ENCODE data around the gene ARHGAP26. TPM values are rescaled to one million over a fixed set of nuclear protein-coding genes. Genes with fewer than 3 reads are reported as not detected.
A peak's percentile ranks its signal among the peaks of the same experiment; 100 is the strongest.

Gene ARHGAP26
- total and polyA plus RNA-seq, 4 experiments from 2014 or later = 2.0 to 22.7 (median 17.3) TPM

GRCh38 chr5:143215690-143216089 lies 445.5 kb downstream of the ARHGAP26 start:
- peaks cover 0 to 1% (median 0%) of the 10 kb centered on the region in 8 donors for H3K9me3 Mint-ChIP-seq
- H3K27me3 Mint-ChIP-seq = no peaks in the 10 kb centered on the region
- Histone ChIP-seq H3K36me3 (ENCODE audit: insufficient read depth, low read length) (no peaks in the 10 kb centered on the region), H3K27me3 (ENCODE audit: insufficient read depth, low read length) (no peaks in the 10 kb centered on the region), H3K27ac (ENCODE audit: low read depth, low read length) (no peak overlapping the region), H3K4me3 (ENCODE audit: low read length in 2 of 2) (no peak overlapping the region), H3K4me1 (ENCODE audit: insufficient read depth, low read length) (peaks cover 26% of the 10 kb centered on the region), H3K9me3 (ENCODE audit: control insufficient read depth in 1 of 2, low read length in 2 of 2) (no peaks in the 10 kb centered on the region)
- DNase-seq = no peak
- ChIA-PET POLR2A (ENCODE audit: partially characterized antibody) (no interaction called here), CTCF (ENCODE audit: partially characterized antibody) (no interaction called here)
- H3K27ac Mint-ChIP-seq = peak overlapping the region in 1 of 7 donors; percentile 18
- H3K36me3 Mint-ChIP-seq = peaks cover 8 to 20% of the 10 kb centered on the region in 2 donors
- no peak overlapping the region for H3K4me3 Mint-ChIP-seq
- intact Hi-C loops (cut with micrococcal nuclease) = no loop called here
- H3K4me1 Mint-ChIP-seq = peaks cover 13 to 37% (median 25%) of the 10 kb centered on the region in 4 donors

GRCh38 chr5:143216211-143216610 lies 446.0 kb downstream of the ARHGAP26 start:
- Histone ChIP-seq H3K27me3 (ENCODE audit: insufficient read depth, low read length) (no peaks in the 10 kb centered on the region), H3K27ac (ENCODE audit: low read depth, low read length) (no peak overlapping the region), H3K4me1 (ENCODE audit: insufficient read depth, low read length) (peaks cover 31% of the 10 kb centered on the region), H3K4me3 (ENCODE audit: low read length in 2 of 2) (no peak overlapping the region), H3K9me3 (ENCODE audit: control insufficient read depth in 1 of 2, low read length in 2 of 2) (no peaks in the 10 kb centered on the region), H3K36me3 (ENCODE audit: insufficient read depth, low read length) (no peaks in the 10 kb centered on the region)
- DNase-seq = no peak
- Mint-ChIP-seq H3K27me3 (no peaks in the 10 kb centered on the region), H3K27ac (peak overlapping the region in 2 of 7 donors; percentile 41 to 43), H3K36me3 (peaks cover 9 to 20% of the 10 kb centered on the region in 2 donors), H3K9me3 (peaks cover 0 to 1% (median 0%) of the 10 kb centered on the region in 8 donors), H3K4me1 (peaks cover 18 to 42% (median 30%) of the 10 kb centered on the region in 4 donors), H3K4me3 (no peak overlapping the region)
- POLR2A ChIA-PET (ENCODE audit: partially characterized antibody) = no interaction called here
- intact Hi-C loops (cut with micrococcal nuclease) = no loop called here
- CTCF ChIA-PET (ENCODE audit: partially characterized antibody) = interaction anchor here (1.4 kb wide), 1 partner anchor 12 kb away, joined by 3 read pairs; no protein-coding TSS in a partner anchor

GRCh38 chr5:143217065-143217803 lies 447.1 kb downstream of the ARHGAP26 start:
- intact Hi-C loops (cut with micrococcal nuclease) = no loop called here
- Histone ChIP-seq H3K9me3 (ENCODE audit: control insufficient read depth in 1 of 2, low read length in 2 of 2) (no peaks in the 10 kb centered on the region), H3K36me3 (ENCODE audit: insufficient read depth, low read length) (no peaks in the 10 kb centered on the region), H3K27ac (ENCODE audit: low read depth, low read length) (no peak overlapping the region), H3K27me3 (ENCODE audit: insufficient read depth, low read length) (no peaks in the 10 kb centered on the region), H3K4me1 (ENCODE audit: insufficient read depth, low read length) (peaks cover 41% of the 10 kb centered on the region), H3K4me3 (ENCODE audit: low read length in 2 of 2) (no peak overlapping the region)
- Mint-ChIP-seq H3K36me3 (peaks cover 11 to 17% of the 10 kb centered on the region in 2 donors), H3K4me1 (peaks cover 26 to 52% (median 39%) of the 10 kb centered on the region in 4 donors), H3K4me3 (no peak overlapping the region), H3K27ac (peak overlapping the region in 3 of 7 donors; percentile 58 to 81 (median 78)), H3K9me3 (peaks cover 0 to 1% (median 0%) of the 10 kb centered on the region in 8 donors), H3K27me3 (peaks cover 0 to 1% of the 10 kb centered on the region in 2 donors)
- CTCF ChIA-PET (ENCODE audit: partially characterized antibody) = interaction anchor here (1.4 kb wide), 1 partner anchor 11 kb away, joined by 3 read pairs; no protein-coding TSS in a partner anchor
- POLR2A ChIA-PET (ENCODE audit: partially characterized antibody) = interaction anchor here (1.4 kb wide), 1 partner anchor 15 kb away, joined by 4 read pairs; no protein-coding TSS in a partner anchor
- DNase-seq = no peak

- peaks cover 0 to 1% of the 10 kb centered on the region in 2 donors for H3K27me3 Mint-ChIP-seq
- H3K4me3 Mint-ChIP-seq = peak overlapping the region in 1 of 8 donors; percentile 48
- intact Hi-C loops (cut with micrococcal nuclease) = no loop called here
- peak overlapping the region in 4 of 7 donors; percentile 17 to 81 (median 60) for H3K27ac Mint-ChIP-seq
- peaks cover 31 to 57% (median 44%) of the 10 kb centered on the region in 4 donors for H3K4me1 Mint-ChIP-seq
- DNase-seq = no peak
- CTCF ChIA-PET (ENCODE audit: partially characterized antibody) = interaction anchor here (1.4 kb wide), 1 partner anchor 10 kb away, joined by 3 read pairs; no protein-coding TSS in a partner anchor
- H3K36me3 ChIP-seq (ENCODE audit: insufficient read depth, low read length) = no peaks in the 10 kb centered on the region
- no peak overlapping the region for H3K27ac ChIP-seq (ENCODE audit: low read depth, low read length)
- no peaks in the 10 kb centered on the region for H3K27me3 ChIP-seq (ENCODE audit: insufficient read depth, low read length)
- H3K4me1 ChIP-seq (ENCODE audit: insufficient read depth, low read length) = peaks cover 47% of the 10 kb centered on the region
- H3K9me3 ChIP-seq (ENCODE audit: control insufficient read depth in 1 of 2, low read length in 2 of 2) = no peaks in the 10 kb centered on the region
- POLR2A ChIA-PET (ENCODE audit: partially characterized antibody) = interaction anchor here (1.4 kb wide), 1 partner anchor 14 kb away, joined by 4 read pairs; no protein-coding TSS in a partner anchor
- peaks cover 12 to 15% of the 10 kb centered on the region in 2 donors for H3K36me3 Mint-ChIP-seq
- no peak overlapping the region for H3K4me3 ChIP-seq (ENCODE audit: low read length in 2 of 2)
- peaks cover 0 to 1% (median 0%) of the 10 kb centered on the region in 8 donors for H3K9me3 Mint-ChIP-seq
Observed at GRCh38 chr5:143217804-143218160, 447.6 kb downstream of the ARHGAP26 start.

GRCh38 chr5:143218517-143219170 lies 448.5 kb downstream of the ARHGAP26 start:
- H3K36me3 ChIP-seq (ENCODE audit: insufficient read depth, low read length) = no peaks in the 10 kb centered on the region
- Mint-ChIP-seq H3K27me3 (peaks cover 0 to 1% of the 10 kb centered on the region in 2 donors), H3K27ac (peak overlapping the region in 5 of 7 donors; percentile 26 to 81 (median 49)), H3K4me3 (peak overlapping the region in 1 of 8 donors; percentile 25), H3K4me1 (peaks cover 37 to 59% (median 47%) of the 10 kb centered on the region in 4 donors), H3K9me3 (peaks cover 0 to 1% (median 0%) of the 10 kb centered on the region in 8 donors), H3K36me3 (peaks cover 11 to 16% of the 10 kb centered on the region in 2 donors)
- H3K27me3 ChIP-seq (ENCODE audit: insufficient read depth, low read length) = no peaks in the 10 kb centered on the region
- CTCF ChIA-PET (ENCODE audit: partially characterized antibody) = no interaction called here
- H3K4me3 ChIP-seq (ENCODE audit: low read length in 2 of 2) = no peak overlapping the region
- intact Hi-C loops (cut with micrococcal nuclease) = no loop called here
- no peaks in the 10 kb centered on the region for H3K9me3 ChIP-seq (ENCODE audit: control insufficient read depth in 1 of 2, low read length in 2 of 2)
- no peak for DNase-seq
- POLR2A ChIA-PET (ENCODE audit: partially characterized antibody) = interaction anchor here (1.4 to 4.8 kb wide), 3 partner anchors 12 to 185 kb away, joined by 4 to 43 read pairs (median 15); partner anchors contain the start of gene NR3C1
- peaks cover 52% of the 10 kb centered on the region for H3K4me1 ChIP-seq (ENCODE audit: insufficient read depth, low read length)
- no peak overlapping the region for H3K27ac ChIP-seq (ENCODE audit: low read depth, low read length)

GRCh38 chr5:143219696-143220095 lies 449.5 kb downstream of the ARHGAP26 start:
- Histone ChIP-seq H3K36me3 (ENCODE audit: insufficient read depth, low read length) (no peaks in the 10 kb centered on the region), H3K4me1 (ENCODE audit: insufficient read depth, low read length) (peaks cover 62% of the 10 kb centered on the region), H3K27ac (ENCODE audit: low read depth, low read length) (no peak overlapping the region), H3K9me3 (ENCODE audit: control insufficient read depth in 1 of 2, low read length in 2 of 2) (no peaks in the 10 kb centered on the region), H3K27me3 (ENCODE audit: insufficient read depth, low read length) (no peaks in the 10 kb centered on the region), H3K4me3 (ENCODE audit: low read length in 2 of 2) (no peak overlapping the region)
- peak overlapping the region in 3 of 7 donors; percentile 58 to 99 (median 95) for H3K27ac Mint-ChIP-seq
- ChIA-PET CTCF (ENCODE audit: partially characterized antibody) (no interaction called here), POLR2A (ENCODE audit: partially characterized antibody) (interaction anchor here (3.9 to 4.8 kb wide), 2 partner anchors 11 to 184 kb away, joined by 15 to 43 read pairs; partner anchors contain the start of gene NR3C1)
- DNase-seq = no peak
- H3K36me3 Mint-ChIP-seq = peaks cover 9 to 20% of the 10 kb centered on the region in 2 donors
- no peak overlapping the region for H3K4me3 Mint-ChIP-seq
- intact Hi-C loops (cut with micrococcal nuclease) = loop anchor here (5.0 to 10.0 kb wide), 3 partner anchors 37 to 605 kb away; no protein-coding TSS in a partner anchor
- H3K27me3 Mint-ChIP-seq = peaks cover 0 to 1% of the 10 kb centered on the region in 2 donors
- H3K4me1 Mint-ChIP-seq = peaks cover 35 to 63% (median 49%) of the 10 kb centered on the region in 4 donors
- peaks cover 0 to 1% (median 0%) of the 10 kb centered on the region in 8 donors for H3K9me3 Mint-ChIP-seq
